ENCODE results near the gene FLYWCH1.
A peak's percentile ranks its signal among the peaks of the same experiment; 100 is the strongest.

FLYWCH1 gene

GRCh38 chr16:2968738-2969544, 57.2 kb downstream of the FLYWCH1 start, which contains the start of gene PAQR4:
Gene PAQR4, plus strand, starts transcription at chr16:2969348. Its CDS starts 327 bp downstream, at chr16:2969675.
- peak; percentile 60 to 72 for DNase-seq (ENCODE audit: low read depth in 1 of 2, low spot score in 1 of 2)

- DNase-seq (ENCODE audit: low read depth in 1 of 2, low spot score in 1 of 2), result peak; percentile 32 to 62
Observed at GRCh38 chr16:2969545-2970521, 58.1 kb downstream of the FLYWCH1 start.

DNA sequence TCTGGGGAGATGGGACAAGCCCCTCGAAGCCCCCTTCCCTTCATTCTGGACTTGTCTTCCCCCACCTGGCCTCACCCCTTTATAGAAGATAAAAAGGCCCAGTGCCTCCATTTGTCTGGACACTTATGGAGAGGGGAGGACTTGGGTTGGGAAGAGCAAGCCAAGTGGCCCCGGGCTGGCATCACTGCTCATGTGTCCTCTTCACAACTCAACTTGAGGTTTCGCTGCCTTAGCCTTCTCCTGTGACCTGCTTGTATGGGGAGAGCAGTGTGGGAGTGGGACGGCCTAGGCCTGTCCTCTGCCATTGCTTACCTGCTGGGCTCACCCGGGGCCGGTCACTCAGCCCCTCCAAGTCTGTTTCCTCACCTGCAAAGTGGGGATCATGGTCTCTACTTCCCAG, 58.8 kb downstream of the FLYWCH1 start:
- no peak for DNase-seq (ENCODE audit: low read depth in 1 of 2, low spot score in 1 of 2)

- no peak for DNase-seq (ENCODE audit: low read depth in 1 of 2, low spot score in 1 of 2)
Observed at GRCh38 chr16:2971134-2971984, 59.6 kb downstream of the FLYWCH1 start.

- no peak for DNase-seq (ENCODE audit: low read depth in 1 of 2, low spot score in 1 of 2)
Observed at GRCh38 chr16:2971985-2972784, 60.5 kb downstream of the FLYWCH1 start.

GRCh38 chr16:2973093-2973492, 61.4 kb downstream of the FLYWCH1 start:
- no peak for DNase-seq (ENCODE audit: low read depth in 1 of 2, low spot score in 1 of 2)

GRCh38 chr16:2973605-2974318, 62.0 kb downstream of the FLYWCH1 start:
- no peak for DNase-seq (ENCODE audit: low read depth in 1 of 2, low spot score in 1 of 2)

GRCh38 chr16:2974319-2975056, 62.8 kb downstream of the FLYWCH1 start:
- no peak for DNase-seq (ENCODE audit: low read depth in 1 of 2, low spot score in 1 of 2)

GRCh38 chr16:2975161-2975795, 63.5 kb downstream of the FLYWCH1 start:
- no peak for DNase-seq (ENCODE audit: low read depth in 1 of 2, low spot score in 1 of 2)

GRCh38 chr16:2976201-2976600, 64.5 kb downstream of the FLYWCH1 start:
- DNase-seq (ENCODE audit: low read depth in 1 of 2, low spot score in 1 of 2), result no peak

GRCh38 chr16:2976673-2977072, 64.9 kb downstream of the FLYWCH1 start:
- DNase-seq (ENCODE audit: low read depth in 1 of 2, low spot score in 1 of 2), result no peak

- DNase-seq (ENCODE audit: low read depth in 1 of 2, low spot score in 1 of 2), result no peak
Observed at GRCh38 chr16:2977440-2977839, 65.7 kb downstream of the FLYWCH1 start.

DNA sequence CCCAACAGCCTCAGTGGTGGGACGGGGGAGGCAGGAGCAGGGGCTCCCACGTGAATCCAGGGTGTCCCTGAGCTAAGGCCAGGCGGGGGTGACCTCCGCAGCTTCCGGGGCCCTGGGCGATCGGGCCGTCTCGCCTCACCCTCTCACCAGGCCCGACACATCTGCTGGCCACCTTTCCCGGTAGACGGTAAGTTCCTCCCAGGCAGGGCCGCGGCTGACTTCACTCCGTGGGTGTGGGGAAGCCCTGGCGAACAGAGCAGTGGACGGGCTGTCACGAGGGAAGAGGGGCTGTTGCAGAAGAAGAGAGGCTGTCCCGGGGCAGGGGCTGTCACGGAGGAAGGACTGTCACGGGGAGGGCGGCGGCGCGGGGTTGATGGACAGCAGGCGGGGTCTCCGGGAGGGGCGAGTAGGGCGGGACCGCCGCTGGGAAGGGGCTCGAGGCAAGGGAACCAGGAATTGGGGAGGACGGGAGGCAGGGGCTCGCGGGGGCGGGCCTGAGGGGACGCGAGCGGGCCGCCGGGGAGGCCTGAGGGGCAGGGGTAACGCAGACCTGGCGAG, 68.0 kb downstream of the FLYWCH1 start:
- no peak for DNase-seq (ENCODE audit: low read depth in 1 of 2, low spot score in 1 of 2)

DNA sequence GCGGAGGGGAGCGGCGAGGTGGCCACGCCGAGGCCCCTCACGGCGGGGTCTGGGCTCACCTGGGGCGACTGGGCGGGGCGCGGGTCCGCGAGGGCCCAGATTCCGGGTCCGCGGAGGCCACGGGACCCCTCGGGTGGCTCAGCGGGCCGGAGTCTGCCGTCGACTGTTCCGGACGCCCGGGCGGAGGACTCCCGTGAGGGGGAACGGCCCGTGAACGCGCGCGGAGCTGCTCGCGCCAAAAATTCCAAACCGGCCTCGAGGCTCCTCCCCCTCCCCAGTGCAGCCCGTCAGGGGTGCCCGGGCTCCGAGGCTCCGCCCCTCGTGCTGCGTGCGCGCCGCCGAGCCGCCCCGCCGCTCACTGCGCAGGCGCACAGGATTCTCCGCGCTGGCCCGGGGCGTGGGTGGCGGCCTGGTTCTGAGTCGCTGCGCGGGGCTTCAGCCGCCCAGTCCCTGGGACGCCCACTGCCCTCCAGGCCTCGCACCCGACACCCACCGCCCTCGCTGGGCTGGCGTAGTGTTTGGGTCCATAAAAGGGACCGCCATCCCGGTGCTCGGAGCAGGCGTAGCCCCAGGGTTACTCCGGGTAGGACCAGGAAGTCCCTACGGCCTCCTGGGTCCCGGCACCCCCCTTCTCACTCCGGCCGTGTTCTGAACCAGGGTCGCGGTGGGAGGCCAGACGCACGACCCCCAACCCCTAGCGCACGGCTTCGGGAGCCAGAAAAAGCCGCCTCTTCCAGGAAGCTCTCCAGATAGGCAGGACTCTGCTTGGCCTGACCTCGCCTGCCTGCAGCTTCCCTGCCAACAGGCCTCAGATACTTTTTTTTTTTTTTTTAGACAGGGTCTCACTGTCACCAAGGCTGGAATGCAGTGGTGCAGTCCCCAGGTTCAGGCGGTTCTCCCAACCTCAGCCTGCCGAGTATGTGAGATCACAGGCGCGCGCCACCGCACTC, 68.8 kb downstream of the FLYWCH1 start, which contains the start of gene PKMYT1:
PKMYT1 (minus strand) TSS at position 220 of the 950 bp plus-strand sequence. CDS start 789 bp downstream, outside the sequence.
- peak; percentile 93 to 95 for DNase-seq (ENCODE audit: low read depth in 1 of 2, low spot score in 1 of 2)

DNA sequence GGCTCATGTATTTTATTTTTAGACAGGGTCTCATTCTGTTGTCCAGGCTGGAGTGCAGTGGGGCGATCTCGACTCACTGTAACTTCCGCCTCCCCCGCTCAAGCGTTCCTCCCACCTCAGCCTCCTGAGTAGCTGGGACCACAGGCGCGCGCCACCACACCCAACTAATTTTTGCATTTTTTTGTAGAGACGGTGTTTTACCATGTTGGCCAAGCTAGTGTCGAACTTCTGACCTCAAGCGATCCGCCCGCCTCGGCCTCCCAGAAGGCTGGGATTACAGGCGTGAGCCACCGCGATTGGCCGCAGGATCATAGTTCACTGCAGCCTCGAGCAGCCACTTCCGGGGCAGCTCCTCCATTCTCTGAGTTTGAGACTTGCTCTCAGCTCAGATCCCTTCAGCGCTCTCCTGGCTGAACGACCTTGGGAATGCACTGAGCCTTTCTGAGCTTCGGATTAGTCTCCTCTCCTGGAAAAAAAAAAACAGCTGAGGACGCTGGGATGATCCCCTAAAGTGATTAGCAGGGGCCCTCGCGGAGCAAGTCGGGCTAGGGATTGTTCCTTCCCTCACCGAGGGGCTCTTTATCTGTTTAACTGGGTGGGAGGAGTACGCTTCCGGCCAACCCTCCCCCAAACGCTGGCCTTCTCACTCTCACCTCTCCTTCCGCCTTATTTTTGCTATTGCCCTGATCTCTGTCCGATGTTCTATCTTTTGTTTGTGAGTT, 69.6 kb downstream of the FLYWCH1 start:
- no peak for DNase-seq (ENCODE audit: low read depth in 1 of 2, low spot score in 1 of 2)

DNA sequence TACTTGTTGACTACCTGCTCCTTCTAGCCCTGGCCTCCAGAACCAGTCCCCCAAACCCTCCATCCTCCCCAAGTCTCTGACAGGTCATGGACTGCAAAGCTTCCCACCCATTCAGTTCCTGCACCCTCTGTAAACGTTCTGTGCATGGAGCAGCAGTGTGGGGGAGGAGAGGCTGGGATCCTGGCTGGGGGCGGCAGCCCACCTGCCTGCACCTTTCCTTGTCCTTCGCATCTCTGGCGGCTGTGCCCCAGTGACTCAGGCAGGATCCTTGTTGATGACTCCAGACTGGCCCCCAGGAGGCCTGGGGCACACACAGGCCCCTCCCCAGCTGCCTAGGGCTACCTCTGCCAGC, 70.1 kb downstream of the FLYWCH1 start:
- DNase-seq (ENCODE audit: low read depth in 1 of 2, low spot score in 1 of 2), result no peak
